NT2/D1 (cell line): ENCODE data around the gene ODF2L.

Experiments
- DNase-seq: peaks from one replicate; pipeline ENCODE4 v3.0.0-alpha.2; 2011; ENCODE audit warnings: low read depth, low spot score
- H3K27me3 ChIP-seq: 2 replicates; pipeline ENCODE4 v1.6.0; 2011; ENCODE audit warnings: mild to moderate bottlenecking; ENCODE audit not compliant: insufficient read length, insufficient read depth
- H3K36me3 ChIP-seq: 2 replicates; pipeline ENCODE4 v1.6.1; 2011; ENCODE audit warnings: mild to moderate bottlenecking, low read length, mixed read lengths; ENCODE audit not compliant: insufficient read depth, insufficient read length
- H3K4me1 ChIP-seq: 2 replicates; pipeline ENCODE4 v1.5.1; 2011; ENCODE audit not compliant: insufficient read depth, insufficient read length
- H3K4me3 ChIP-seq: 2 replicates; pipeline ENCODE4 v1.5.1; 2011; ENCODE audit warnings: low read depth; ENCODE audit not compliant: insufficient read length
- H3K9ac ChIP-seq: 2 replicates; pipeline ENCODE4 v1.6.0; 2011; ENCODE audit warnings: low read depth; ENCODE audit not compliant: insufficient read length
- H3K9me3 ChIP-seq: 2 replicates; pipeline ENCODE4 v1.5.1; 2011; ENCODE audit warnings: mild to moderate bottlenecking, low read length; ENCODE audit not compliant: insufficient read depth
- SUZ12 ChIP-seq: IDR thresholded peaks from 2 replicates; pipeline ENCODE4 v1.6.1; 2011; ENCODE audit not compliant: insufficient read length, insufficient read depth; ENCODE audit errors: extremely low read depth
- YY1 ChIP-seq: IDR thresholded peaks from 2 replicates; pipeline ENCODE4 v1.6.1; 2011; ENCODE audit not compliant: insufficient read length, insufficient read depth
- ZNF274 ChIP-seq: IDR thresholded peaks from 2 replicates; pipeline ENCODE4 v1.6.1; 2011; ENCODE audit warnings: mild to moderate bottlenecking, low read depth, low read length

The ODF2L gene

GRCh38 chr1:86317926-86318325, 78.2 kb downstream of the ODF2L start:
- no peak for DNase-seq
- H3K4me3 ChIP-seq = no peak overlapping the region
- no peak overlapping the region for H3K9ac ChIP-seq
- H3K36me3 ChIP-seq = no peaks in the 10 kb centered on the region
- H3K9me3 ChIP-seq = no peaks in the 10 kb centered on the region
- no peaks in the 10 kb centered on the region for H3K27me3 ChIP-seq
- H3K4me1 ChIP-seq = no peaks in the 10 kb centered on the region
- TF ChIP-seq ZNF274 (no peak), SUZ12 (no peak), YY1 (no peak)

GRCh38 chr1:86305731-86306130, 90.4 kb downstream of the ODF2L start:
- H3K4me3 ChIP-seq = no peak overlapping the region
- H3K36me3 ChIP-seq = no peaks in the 10 kb centered on the region
- no peaks in the 10 kb centered on the region for H3K4me1 ChIP-seq
- DNase-seq = no peak
- no peaks in the 10 kb centered on the region for H3K27me3 ChIP-seq
- TF ChIP-seq SUZ12 = no peak
- TF ChIP-seq ZNF274 = no peak
- no peak for TF ChIP-seq YY1
- no peaks in the 10 kb centered on the region for H3K9me3 ChIP-seq
- no peak overlapping the region for H3K9ac ChIP-seq

- no peaks in the 10 kb centered on the region for H3K27me3 ChIP-seq
- no peaks in the 10 kb centered on the region for H3K9me3 ChIP-seq
- no peak for DNase-seq
- TF ChIP-seq ZNF274 = no peak
- TF ChIP-seq SUZ12 = no peak
- no peak for TF ChIP-seq YY1
- no peaks in the 10 kb centered on the region for H3K36me3 ChIP-seq
- H3K4me3 ChIP-seq = no peak overlapping the region
- no peak overlapping the region for H3K9ac ChIP-seq
- H3K4me1 ChIP-seq = no peaks in the 10 kb centered on the region
Measured at GRCh38 chr1:86303041-86303690, 93.0 kb downstream of the ODF2L start.
